DOHH2 (cell line): Measurements from ENCODE around the gene ABCC6.
"Not testable (repeated sequence)": the region's sequence is repeated elsewhere in the genome, so short reads cannot be mapped to it uniquely, and the experiment has no call there.

Source experiments
- CTCF ChIP-seq: fragments of 200-600 bp; sonication (generic); IDR thresholded peaks from one replicate; pipeline ENCODE4 v1.5.1; 2014; ENCODE audit warnings: antibody characterized with exemption, mild to moderate bottlenecking, low read depth, low read length; ENCODE audit not compliant: poor library complexity, severe bottlenecking
- EZH2phosphoT487 ChIP-seq: fragments of 200-600 bp; sonication (generic); IDR thresholded peaks from 2 replicates; pipeline ENCODE4 v1.6.1; 2017; ENCODE audit warnings: borderline replicate concordance, mild to moderate bottlenecking, antibody characterized with exemption, low read length, moderate library complexity, mixed read lengths

GRCh38 chr16:16207787-16208334, 15.4 kb downstream of the ABCC6 start:
- TF ChIP-seq EZH2phosphoT487, CTCF: not testable (repeated sequence)
